ENCODE data around the gene FGD4.

Gene FGD4

GRCh38 chr12:32457251-32458025 lies 58.1 kb downstream of the FGD4 start:
- peaks cover 0 to 28% of the 10 kb centered on the region in 2 donors for H3K4me1 ChIP-seq (ENCODE audit: control insufficient read depth in 2 of 2, insufficient read depth in 1 of 2, low read depth in 1 of 2, low read length in 2 of 2)
- H2BK120ac ChIP-seq (ENCODE audit: low read depth, low read length), result no peak overlapping the region
- no peak for DNase-seq (ENCODE audit: low spot score)
- H2AK5ac ChIP-seq (ENCODE audit: low read depth, low read length), result no peak overlapping the region
- no peak overlapping the region for H4K8ac ChIP-seq (ENCODE audit: low read depth, low read length)
- no CpG with 5 or more reads among the region's 1 CpG for WGBS, 2 donors (ENCODE audit: extremely low coverage in 2 of 2, insufficient read length in 2 of 2, insufficient replicate concordance in 1 of 2)
- H3K14ac ChIP-seq (ENCODE audit: low read length), result no peak overlapping the region
- H2AFZ ChIP-seq (ENCODE audit: low read length), result no peak overlapping the region
- no peak overlapping the region for H3K4ac ChIP-seq (ENCODE audit: low read length)
- no peak overlapping the region for H3K23ac ChIP-seq (ENCODE audit: low read depth, low read length, poor library complexity)
- no peak overlapping the region for H3K4me2 ChIP-seq (ENCODE audit: insufficient read depth, low read length, poor library complexity, severe bottlenecking)
- H3K79me1 ChIP-seq (ENCODE audit: low read depth, low read length), result no peaks in the 10 kb centered on the region
- H3K9ac ChIP-seq (ENCODE audit: low read depth, low read length, poor library complexity), result no peak overlapping the region
- H3K4me3 ChIP-seq (ENCODE audit: low read length in 2 of 2), result no peak overlapping the region
- no peak overlapping the region for H3K27ac ChIP-seq (replicated peaks; ENCODE audit: low read length)
- no peak overlapping the region for H2BK5ac ChIP-seq (ENCODE audit: low read length)
- no peak overlapping the region for H2BK15ac ChIP-seq (ENCODE audit: low read length)
- no peak overlapping the region for H3K18ac ChIP-seq (ENCODE audit: low read length)
- H3K9me3 ChIP-seq (replicated peaks in 1 of 2; ENCODE audit: control insufficient read depth in 2 of 2, insufficient read depth in 1 of 2, low read depth in 1 of 2, low read length in 2 of 2), result peaks cover 0 to 8% of the 10 kb centered on the region in 2 donors
- H4K91ac ChIP-seq (ENCODE audit: low read depth, low read length, poor library complexity), result no peak overlapping the region
- no peaks in the 10 kb centered on the region for H3K27me3 ChIP-seq (ENCODE audit: control insufficient read depth in 3 of 3, insufficient read depth in 3 of 3, low read depth in 1 of 3, low read length in 3 of 3)
- no peak overlapping the region for H2BK12ac ChIP-seq (ENCODE audit: low read length)
- H3K36me3 ChIP-seq (replicated peaks in 1 of 2; ENCODE audit: control insufficient read depth in 2 of 2, insufficient read depth in 2 of 2, low read length in 2 of 2), result no peaks in the 10 kb centered on the region

- WGBS, 2 donors (ENCODE audit: extremely low coverage in 2 of 2, insufficient read length in 2 of 2, insufficient replicate concordance in 1 of 2), result no CpG with 5 or more reads among the region's 1 CpG
- Histone ChIP-seq H3K27ac (replicated peaks; ENCODE audit: low read length) (no peak overlapping the region), H2BK120ac (ENCODE audit: low read depth, low read length) (no peak overlapping the region)
Observed at GRCh38 chr12:32460638-32461037, 61.3 kb downstream of the FGD4 start.

GRCh38 chr12:32462908-32463307 lies 63.5 kb downstream of the FGD4 start:
- Histone ChIP-seq H4K91ac (ENCODE audit: low read depth, low read length, poor library complexity) (no peak overlapping the region), H2BK15ac (ENCODE audit: low read length) (no peak overlapping the region), H3K4me1 (ENCODE audit: control insufficient read depth in 2 of 2, insufficient read depth in 1 of 2, low read depth in 1 of 2, low read length in 2 of 2) (peaks cover 0 to 1% of the 10 kb centered on the region in 2 donors), H2AFZ (ENCODE audit: low read length) (no peak overlapping the region), H3K36me3 (replicated peaks in 1 of 2; ENCODE audit: control insufficient read depth in 2 of 2, insufficient read depth in 2 of 2, low read length in 2 of 2) (no peaks in the 10 kb centered on the region), H3K14ac (ENCODE audit: low read length) (no peak overlapping the region), H2BK12ac (ENCODE audit: low read length) (no peak overlapping the region), H2BK120ac (ENCODE audit: low read depth, low read length) (no peak overlapping the region), H3K27ac (replicated peaks; ENCODE audit: low read length) (no peak overlapping the region), H3K9ac (ENCODE audit: low read depth, low read length, poor library complexity) (no peak overlapping the region), H3K27me3 (ENCODE audit: control insufficient read depth in 3 of 3, insufficient read depth in 3 of 3, low read depth in 1 of 3, low read length in 3 of 3) (no peaks in the 10 kb centered on the region), H2AK5ac (ENCODE audit: low read depth, low read length) (no peak overlapping the region), H3K4ac (ENCODE audit: low read length) (no peak overlapping the region), H3K4me2 (ENCODE audit: insufficient read depth, low read length, poor library complexity, severe bottlenecking) (no peak overlapping the region), H3K9me3 (replicated peaks in 1 of 2; ENCODE audit: control insufficient read depth in 2 of 2, insufficient read depth in 1 of 2, low read depth in 1 of 2, low read length in 2 of 2) (peaks cover 0 to 8% of the 10 kb centered on the region in 2 donors), H3K18ac (ENCODE audit: low read length) (no peak overlapping the region), H3K79me1 (ENCODE audit: low read depth, low read length) (no peaks in the 10 kb centered on the region), H4K8ac (ENCODE audit: low read depth, low read length) (no peak overlapping the region), H3K23ac (ENCODE audit: low read depth, low read length, poor library complexity) (no peak overlapping the region), H2BK5ac (ENCODE audit: low read length) (no peak overlapping the region), H3K4me3 (ENCODE audit: low read length in 2 of 2) (no peak overlapping the region)
- no CpG with 5 or more reads among the region's 2 CpGs for WGBS, 2 donors (ENCODE audit: extremely low coverage in 2 of 2, insufficient read length in 2 of 2, insufficient replicate concordance in 1 of 2)
- DNase-seq (ENCODE audit: low spot score), result no peak

More at GRCh38 chr12:32460638-32461037, 61.3 kb downstream of the FGD4 start:
- H3K4me2 ChIP-seq (ENCODE audit: insufficient read depth, low read length, poor library complexity, severe bottlenecking), result no peak overlapping the region
- H2BK15ac ChIP-seq (ENCODE audit: low read length), result no peak overlapping the region
- H2AK5ac ChIP-seq (ENCODE audit: low read depth, low read length), result no peak overlapping the region
- H2AFZ ChIP-seq (ENCODE audit: low read length), result no peak overlapping the region
- no peak overlapping the region for H3K18ac ChIP-seq (ENCODE audit: low read length)
- H3K14ac ChIP-seq (ENCODE audit: low read length), result no peak overlapping the region
- H3K9ac ChIP-seq (ENCODE audit: low read depth, low read length, poor library complexity), result no peak overlapping the region
- no peak overlapping the region for H2BK12ac ChIP-seq (ENCODE audit: low read length)
- H3K4me1 ChIP-seq (ENCODE audit: control insufficient read depth in 2 of 2, insufficient read depth in 1 of 2, low read depth in 1 of 2, low read length in 2 of 2), result peaks cover 1 to 17% of the 10 kb centered on the region in 2 donors
- peaks cover 0 to 8% of the 10 kb centered on the region in 2 donors for H3K9me3 ChIP-seq (replicated peaks in 1 of 2; ENCODE audit: control insufficient read depth in 2 of 2, insufficient read depth in 1 of 2, low read depth in 1 of 2, low read length in 2 of 2)
- H4K8ac ChIP-seq (ENCODE audit: low read depth, low read length), result no peak overlapping the region
- no peak overlapping the region for H2BK5ac ChIP-seq (ENCODE audit: low read length)
- H3K79me1 ChIP-seq (ENCODE audit: low read depth, low read length), result no peaks in the 10 kb centered on the region
- no peaks in the 10 kb centered on the region for H3K27me3 ChIP-seq (ENCODE audit: control insufficient read depth in 3 of 3, insufficient read depth in 3 of 3, low read depth in 1 of 3, low read length in 3 of 3)
- H4K91ac ChIP-seq (ENCODE audit: low read depth, low read length, poor library complexity), result no peak overlapping the region
- no peak for DNase-seq (ENCODE audit: low spot score)
- no peak overlapping the region for H3K23ac ChIP-seq (ENCODE audit: low read depth, low read length, poor library complexity)
- H3K4ac ChIP-seq (ENCODE audit: low read length), result no peak overlapping the region
- no peak overlapping the region for H3K4me3 ChIP-seq (ENCODE audit: low read length in 2 of 2)
- no peaks in the 10 kb centered on the region for H3K36me3 ChIP-seq (replicated peaks in 1 of 2; ENCODE audit: control insufficient read depth in 2 of 2, insufficient read depth in 2 of 2, low read length in 2 of 2)

- Histone ChIP-seq H3K23ac (ENCODE audit: low read depth, low read length, poor library complexity) (no peak overlapping the region), H3K27ac (replicated peaks; ENCODE audit: low read length) (no peak overlapping the region), H4K91ac (ENCODE audit: low read depth, low read length, poor library complexity) (no peak overlapping the region), H2BK5ac (ENCODE audit: low read length) (no peak overlapping the region), H3K79me1 (ENCODE audit: low read depth, low read length) (no peaks in the 10 kb centered on the region), H2BK120ac (ENCODE audit: low read depth, low read length) (no peak overlapping the region), H2BK12ac (ENCODE audit: low read length) (no peak overlapping the region), H3K14ac (ENCODE audit: low read length) (no peak overlapping the region), H3K18ac (ENCODE audit: low read length) (no peak overlapping the region), H2AK5ac (ENCODE audit: low read depth, low read length) (no peak overlapping the region), H3K9me3 (replicated peaks in 1 of 2; ENCODE audit: control insufficient read depth in 2 of 2, insufficient read depth in 1 of 2, low read depth in 1 of 2, low read length in 2 of 2) (no peaks in the 10 kb centered on the region), H2BK15ac (ENCODE audit: low read length) (no peak overlapping the region), H3K4me2 (ENCODE audit: insufficient read depth, low read length, poor library complexity, severe bottlenecking) (no peak overlapping the region), H3K36me3 (replicated peaks in 1 of 2; ENCODE audit: control insufficient read depth in 2 of 2, insufficient read depth in 2 of 2, low read length in 2 of 2) (no peaks in the 10 kb centered on the region), H3K4me1 (ENCODE audit: control insufficient read depth in 2 of 2, insufficient read depth in 1 of 2, low read depth in 1 of 2, low read length in 2 of 2) (peaks cover 0 to 1% of the 10 kb centered on the region in 2 donors), H3K4ac (ENCODE audit: low read length) (no peak overlapping the region), H3K4me3 (ENCODE audit: low read length in 2 of 2) (no peak overlapping the region), H2AFZ (ENCODE audit: low read length) (no peak overlapping the region), H4K8ac (ENCODE audit: low read depth, low read length) (no peak overlapping the region), H3K27me3 (ENCODE audit: control insufficient read depth in 3 of 3, insufficient read depth in 3 of 3, low read depth in 1 of 3, low read length in 3 of 3) (no peaks in the 10 kb centered on the region), H3K9ac (ENCODE audit: low read depth, low read length, poor library complexity) (no peak overlapping the region)
- DNase-seq (ENCODE audit: low spot score), result no peak
- no CpG with 5 or more reads among the region's 1 CpG for WGBS, 2 donors (ENCODE audit: extremely low coverage in 2 of 2, insufficient read length in 2 of 2, insufficient replicate concordance in 1 of 2)
Observed at GRCh38 chr12:32466187-32466586, 66.8 kb downstream of the FGD4 start.

All from neuronal stem cell (in vitro differentiated cells).